ENCODE results near the gene NQO2.

Gene NQO2

GRCh38 chr6:2999618-3000557 lies at the start of gene NQO2 (continued):
- no peak; the same call in 1 of the 2 replicates for TF ChIP-seq ZBTB10 (tag by site-specific recombination; IDR thresholded peaks at IDR 0.05)
- TF ChIP-seq ZFP41 (tag by site-specific recombination; IDR thresholded peaks at IDR 0.05; ENCODE audit: borderline replicate concordance) = no peak
- TF ChIP-seq IKZF3 (tag by site-specific recombination; IDR thresholded peaks at IDR 0.05) = peak; percentile 16; the same call in 1 of the 2 replicates
- TF ChIP-seq ZBTB48 (tag by site-specific recombination; IDR thresholded peaks at IDR 0.05) = peak; percentile 96
- TF ChIP-seq PRDM4 (tag by site-specific recombination; IDR thresholded peaks at IDR 0.05) = no peak
- TF ChIP-seq SCRT2 (tag by site-specific recombination; IDR thresholded peaks at IDR 0.05) = no peak
- TF ChIP-seq PRDM2 (tag by site-specific recombination; IDR thresholded peaks at IDR 0.05; ENCODE audit: borderline replicate concordance) = no peak
- no peak for TF ChIP-seq ZNF146 (tag by site-specific recombination; IDR thresholded peaks at IDR 0.05)
- TF ChIP-seq ZNF184 (tag by site-specific recombination; IDR thresholded peaks at IDR 0.05) = no peak
- peak; percentile 73 for TF ChIP-seq ZNF600 (tag by site-specific recombination; IDR thresholded peaks at IDR 0.05)
- TF ChIP-seq ZNF677 (tag by site-specific recombination; IDR thresholded peaks at IDR 0.05) = no peak
- 0 out of 2 replicates have a peak, but pooled peaks have one; percentile 31 for TF ChIP-seq ZNF10 (tag by site-specific recombination; IDR thresholded peaks at IDR 0.05)
- TF ChIP-seq ZNF121 (tag by site-specific recombination; IDR thresholded peaks at IDR 0.05) = no peak
- TF ChIP-seq ZNF624 (tag by site-specific recombination; IDR thresholded peaks at IDR 0.05) = no peak
- TF ChIP-seq TRIM28 (IDR thresholded peaks at IDR 0.05; ENCODE audit: borderline replicate concordance, low read length) = no peak
- no peak for TF ChIP-seq ZNF654 (tag by site-specific recombination; IDR thresholded peaks at IDR 0.05; ENCODE audit: low read depth)
- no peak for TF ChIP-seq ZNF133 (tag by site-specific recombination; IDR thresholded peaks at IDR 0.05)
- TF ChIP-seq ZNF76 (tag by site-specific recombination; IDR thresholded peaks at IDR 0.05; ENCODE audit: borderline replicate concordance, low read depth) = no peak; the same call in 1 of the 2 replicates
- no peak for TF ChIP-seq ZNF302 (tag by site-specific recombination; IDR thresholded peaks at IDR 0.05; ENCODE audit: low read depth)
- TF ChIP-seq ZNF704 (tag by site-specific recombination; IDR thresholded peaks at IDR 0.05) = no peak
- peak; percentile 90 for TF ChIP-seq ZBTB26 (tag by site-specific recombination; optimal IDR thresholded peaks at IDR 0.05)
- no peak for TF ChIP-seq ZNF660 (tag by site-specific recombination; IDR thresholded peaks at IDR 0.05)
- no peak for TF ChIP-seq ZNF280C (tag by site-specific recombination; IDR thresholded peaks at IDR 0.05)
